GM19467 (cell line): ENCODE measurements around the gene MAMSTR.
A peak's percentile ranks its signal among the peaks of the same experiment; 100 is the strongest.
"Not testable (repeated sequence)": the region's sequence is repeated elsewhere in the genome, so short reads cannot be mapped to it uniquely, and the experiment has no call there.

ENCODE experiments used
- ATAC-seq: cut with Tn5 transposase; IDR thresholded peaks from one replicate; pipeline ENCODE4 v1.9.1; 2021; ENCODE audit warnings: mild to moderate bottlenecking, moderate library complexity; ENCODE audit not compliant: unreplicated experiment

Gene MAMSTR

GRCh38 chr19:48720613-48721296 is 1.2 kb upstream of the MAMSTR start:
- ATAC-seq, result peak; percentile 78

- ATAC-seq, result no peak
Measured at GRCh38 chr19:48720251-48720612, 707 bp upstream of the MAMSTR start.

GRCh38 chr19:48718711-48719231 is 754 bp downstream of the MAMSTR start:
- ATAC-seq, result no peak

GRCh38 chr19:48718106-48718505 is 1.4 kb downstream of the MAMSTR start:
- not testable (repeated sequence) for ATAC-seq

- no peak for ATAC-seq
Measured at GRCh38 chr19:48716562-48717291, 2.8 kb downstream of the MAMSTR start.

- ATAC-seq, result no peak
Measured at GRCh38 chr19:48715681-48716171, 3.8 kb downstream of the MAMSTR start.

- no peak for ATAC-seq
Measured at GRCh38 chr19:48714759-48715675, 4.5 kb downstream of the MAMSTR start.

- ATAC-seq, result peak; percentile 89
Measured at GRCh38 chr19:48713864-48714755, 5.4 kb downstream of the MAMSTR start.

GRCh38 chr19:48713041-48713863 is 6.3 kb downstream of the MAMSTR start:
- ATAC-seq, result no peak

GRCh38 chr19:48711106-48711662 is 8.3 kb downstream of the MAMSTR start:
- ATAC-seq, result no peak

- ATAC-seq, result no peak
Measured at GRCh38 chr19:48708471-48708870, 11.1 kb downstream of the MAMSTR start.

GRCh38 chr19:48705431-48705830 is 14.1 kb downstream of the MAMSTR start:
- no peak for ATAC-seq

GRCh38 chr19:48703316-48703715 is 16.2 kb downstream of the MAMSTR start:
- ATAC-seq, result no peak

GRCh38 chr19:48702701-48703100 is 16.8 kb downstream of the MAMSTR start:
- ATAC-seq, result no peak

- ATAC-seq, result no peak
Measured at GRCh38 chr19:48698046-48698445, 21.5 kb downstream of the MAMSTR start.

- no peak for ATAC-seq
Measured at GRCh38 chr19:48696353-48697010, 23.0 kb downstream of the MAMSTR start.

GRCh38 chr19:48695743-48696352 is 23.7 kb downstream of the MAMSTR start, which contains the start of gene FUT2:
Gene FUT2 (plus strand): TSS chr19:48695971. CDS start chr19:48702957, 6,986 bp downstream.
- no peak for ATAC-seq

- not testable (repeated sequence) for ATAC-seq
Measured at GRCh38 chr19:48693629-48694028, 25.9 kb downstream of the MAMSTR start.
